MCF 10A (cell line): Measurements from ENCODE around the gene POU2F2. TPM values are rescaled to one million over a fixed set of nuclear protein-coding genes. Genes with fewer than 3 reads are reported as not detected.

Experiments used
- BruUV-seq: library from RNA; stranded (reverse); fragments of 400-500 nt; replicated peaks from 2 replicates; lab custom pipeline; 2021; lab: Mats Ljungman, UMichigan
- CTCF ChIA-PET: fragments of 300-600 bp; sonication (Branson Sonifier 250); formaldehyde crosslinking; extraction: SDS; loops from one replicate; lab custom pipeline; 2021; ENCODE audit warnings: antibody characterized with exemption, inconsistent platforms; lab: Yijun Ruan, JAX
- POLR2A ChIA-PET: fragments of 300-600, 350-650 bp; sonication (Branson Sonifier 250); formaldehyde crosslinking; extraction: SDS; loops from one replicate; lab custom pipeline; 2020; ENCODE audit warnings: antibody characterized with exemption, inconsistent platforms; lab: Yijun Ruan, JAX
- DNase-seq: peaks from one replicate; pipeline ENCODE4 v3.0.0-alpha.2; 2018; ENCODE audit not compliant: unreplicated experiment
- H3K27ac Mint-ChIP-seq: one replicate; pipeline ENCODE4 v1.8.0; 2022; ENCODE audit warnings: mild to moderate bottlenecking, low read depth, mixed read lengths; ENCODE audit not compliant: unreplicated experiment
- H3K27me3 Mint-ChIP-seq: one replicate; pipeline ENCODE4 v1.8.0; 2022; ENCODE audit warnings: mixed read lengths; ENCODE audit not compliant: insufficient read depth, unreplicated experiment
- H3K36me3 Mint-ChIP-seq: one replicate; pipeline ENCODE4 v1.8.0; 2022; ENCODE audit warnings: mild to moderate bottlenecking, moderate library complexity, mixed read lengths; ENCODE audit not compliant: insufficient read depth, unreplicated experiment
- H3K4me1 Mint-ChIP-seq: one replicate; pipeline ENCODE4 v1.8.0; 2022; ENCODE audit warnings: mixed read lengths; ENCODE audit not compliant: insufficient read depth, unreplicated experiment
- H3K4me3 Mint-ChIP-seq: one replicate; pipeline ENCODE4 v1.8.0; 2022; ENCODE audit warnings: mild to moderate bottlenecking, moderate library complexity, mixed read lengths; ENCODE audit not compliant: unreplicated experiment
- H3K9me3 Mint-ChIP-seq: one replicate; pipeline ENCODE4 v1.8.0; 2022; ENCODE audit warnings: mixed read lengths; ENCODE audit not compliant: unreplicated experiment
- intact Hi-C: fragments of 100-400 bp; cut with micrococcal nuclease; formaldehyde crosslinking; loops from 2 replicates; pipeline ENCODE4 v1.14.1; 2022
- total RNA-seq: library from RNA; stranded (reverse); gene quantifications from 2 replicates; pipeline ENCODE4 v1.2.3, GENCODE V29; 2022
- TF ChIP-seq, protein P1 (sequence below): fragments of 200-600 bp; IDR thresholded peaks from one replicate; pipeline ENCODE4 v1.8.0; 2022; ENCODE audit warnings: antibody characterized with exemption, mild to moderate bottlenecking; ENCODE audit not compliant: unreplicated experiment

POU2F2 gene
- total RNA-seq, 1 experiment from 2014 or later: 0.70 TPM

DNA sequence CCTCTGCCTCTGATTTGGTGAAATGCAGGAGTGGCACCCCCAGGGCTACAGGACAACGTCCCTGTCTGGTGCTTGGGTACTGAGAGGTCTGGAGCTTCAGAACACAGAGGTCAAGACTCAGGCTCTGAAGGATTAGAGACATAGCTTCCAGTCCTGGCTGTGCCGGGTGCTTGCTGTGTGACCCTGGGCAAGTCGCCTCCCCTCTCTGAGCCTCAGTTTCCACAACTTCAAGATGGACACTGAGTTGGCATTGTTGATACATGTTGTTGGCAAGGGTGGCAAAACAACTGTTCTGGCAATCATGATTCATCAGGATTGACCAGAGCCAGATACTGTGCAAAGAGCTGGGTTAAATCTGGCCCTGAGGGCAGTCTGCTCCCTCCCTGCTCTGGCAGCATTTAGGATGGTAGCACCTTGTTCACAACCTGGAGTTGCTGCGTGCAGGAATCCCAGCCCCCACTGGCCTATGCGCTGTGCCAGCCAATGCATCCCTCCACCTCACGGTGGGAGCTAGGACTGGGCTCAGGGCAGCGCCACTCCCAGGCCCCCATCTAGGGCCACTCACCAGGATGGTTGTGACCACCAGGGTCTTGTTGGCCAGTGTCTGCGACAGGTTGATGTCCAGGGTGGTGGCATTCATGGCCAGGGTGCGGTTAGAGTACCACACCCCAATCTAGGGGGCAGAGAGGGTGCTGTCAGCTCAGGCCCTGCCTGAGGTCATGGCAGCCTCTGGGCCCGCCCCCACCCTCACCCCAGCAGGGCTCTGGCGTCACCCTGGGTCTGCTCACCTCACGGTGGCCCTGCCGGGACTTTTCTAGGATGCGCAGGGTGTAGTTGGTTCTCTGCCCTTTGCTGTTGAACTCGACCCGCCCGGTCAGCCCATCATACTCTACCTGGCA is 79.0 kb downstream of the POU2F2 start:
- Mint-ChIP-seq H3K4me3 (no peak overlapping the region), H3K4me1 (peaks cover 31% of the 10 kb centered on the region), H3K9me3 (no peaks in the 10 kb centered on the region), H3K36me3 (no peaks in the 10 kb centered on the region), H3K27me3 (no peaks in the 10 kb centered on the region), H3K27ac (peak overlapping the region; percentile 39)
- intact Hi-C loops: no loop called here
- peak; percentile 85 for DNase-seq
- no TSS peak for BruUV-seq
- POLR2A ChIA-PET: interaction anchor here (0.8 to 4.2 kb wide), 8 partner anchors 19 to 344 kb away, joined by 3 to 32 read pairs (median 4); partner anchors contain the start of gene ZNF574
- CTCF ChIA-PET: interaction anchor here (0.5 to 1.5 kb wide), 8 partner anchors 18 to 1381 kb away, joined by 3 to 7 read pairs (median 3); no protein-coding TSS in a partner anchor
- TF ChIP-seq, protein P1, sequence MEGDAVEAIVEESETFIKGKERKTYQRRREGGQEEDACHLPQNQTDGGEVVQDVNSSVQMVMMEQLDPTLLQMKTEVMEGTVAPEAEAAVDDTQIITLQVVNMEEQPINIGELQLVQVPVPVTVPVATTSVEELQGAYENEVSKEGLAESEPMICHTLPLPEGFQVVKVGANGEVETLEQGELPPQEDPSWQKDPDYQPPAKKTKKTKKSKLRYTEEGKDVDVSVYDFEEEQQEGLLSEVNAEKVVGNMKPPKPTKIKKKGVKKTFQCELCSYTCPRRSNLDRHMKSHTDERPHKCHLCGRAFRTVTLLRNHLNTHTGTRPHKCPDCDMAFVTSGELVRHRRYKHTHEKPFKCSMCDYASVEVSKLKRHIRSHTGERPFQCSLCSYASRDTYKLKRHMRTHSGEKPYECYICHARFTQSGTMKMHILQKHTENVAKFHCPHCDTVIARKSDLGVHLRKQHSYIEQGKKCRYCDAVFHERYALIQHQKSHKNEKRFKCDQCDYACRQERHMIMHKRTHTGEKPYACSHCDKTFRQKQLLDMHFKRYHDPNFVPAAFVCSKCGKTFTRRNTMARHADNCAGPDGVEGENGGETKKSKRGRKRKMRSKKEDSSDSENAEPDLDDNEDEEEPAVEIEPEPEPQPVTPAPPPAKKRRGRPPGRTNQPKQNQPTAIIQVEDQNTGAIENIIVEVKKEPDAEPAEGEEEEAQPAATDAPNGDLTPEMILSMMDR: no peak

DNA sequence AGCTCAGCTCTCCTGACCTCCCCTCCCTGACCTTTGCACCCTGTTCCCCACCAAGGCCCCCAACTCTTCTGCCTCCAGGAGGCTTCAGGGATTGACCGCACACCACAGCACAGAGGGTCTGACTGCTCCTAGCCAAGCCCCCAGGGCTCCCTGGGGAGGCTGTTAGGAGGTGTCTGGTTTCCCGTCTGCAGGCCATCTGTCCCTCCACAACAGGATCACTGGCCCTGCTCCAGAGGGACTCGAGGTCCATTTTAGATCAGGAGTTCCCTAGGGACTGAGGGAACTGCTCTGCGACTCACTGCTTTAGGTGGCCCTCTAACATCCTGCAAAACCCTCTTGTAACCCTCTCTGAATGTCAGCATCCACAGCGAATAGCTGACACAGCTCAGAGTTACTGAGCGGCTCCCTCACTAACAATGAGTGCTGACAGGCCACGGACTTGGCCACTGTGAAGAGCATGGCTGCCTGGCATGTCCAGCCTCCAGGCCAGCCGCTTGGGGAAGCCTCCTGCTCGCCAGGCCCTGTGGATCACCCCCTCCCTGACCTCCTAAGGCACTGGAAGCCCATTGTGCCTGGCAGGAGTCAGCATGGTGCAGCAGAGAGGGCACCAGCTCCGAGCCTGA is 79.9 kb downstream of the POU2F2 start:
- Mint-ChIP-seq H3K27me3 (no peaks in the 10 kb centered on the region), H3K9me3 (no peaks in the 10 kb centered on the region), H3K4me3 (no peak overlapping the region), H3K27ac (peak overlapping the region; percentile 86), H3K36me3 (no peaks in the 10 kb centered on the region), H3K4me1 (peaks cover 31% of the 10 kb centered on the region)
- DNase-seq: no peak
- CTCF ChIA-PET: interaction anchor here (0.6 to 1.5 kb wide), 8 partner anchors 17 to 651 kb away, joined by 3 to 7 read pairs (median 4); no protein-coding TSS in a partner anchor
- intact Hi-C loops: no loop called here
- POLR2A ChIA-PET: interaction anchor here (0.6 to 4.2 kb wide), 12 partner anchors 8 to 1701 kb away, joined by 3 to 32 read pairs (median 4); partner anchors contain the start of genes RPS19 and ZNF574
- TF ChIP-seq, protein P1: no peak
- no TSS peak for BruUV-seq

DNA sequence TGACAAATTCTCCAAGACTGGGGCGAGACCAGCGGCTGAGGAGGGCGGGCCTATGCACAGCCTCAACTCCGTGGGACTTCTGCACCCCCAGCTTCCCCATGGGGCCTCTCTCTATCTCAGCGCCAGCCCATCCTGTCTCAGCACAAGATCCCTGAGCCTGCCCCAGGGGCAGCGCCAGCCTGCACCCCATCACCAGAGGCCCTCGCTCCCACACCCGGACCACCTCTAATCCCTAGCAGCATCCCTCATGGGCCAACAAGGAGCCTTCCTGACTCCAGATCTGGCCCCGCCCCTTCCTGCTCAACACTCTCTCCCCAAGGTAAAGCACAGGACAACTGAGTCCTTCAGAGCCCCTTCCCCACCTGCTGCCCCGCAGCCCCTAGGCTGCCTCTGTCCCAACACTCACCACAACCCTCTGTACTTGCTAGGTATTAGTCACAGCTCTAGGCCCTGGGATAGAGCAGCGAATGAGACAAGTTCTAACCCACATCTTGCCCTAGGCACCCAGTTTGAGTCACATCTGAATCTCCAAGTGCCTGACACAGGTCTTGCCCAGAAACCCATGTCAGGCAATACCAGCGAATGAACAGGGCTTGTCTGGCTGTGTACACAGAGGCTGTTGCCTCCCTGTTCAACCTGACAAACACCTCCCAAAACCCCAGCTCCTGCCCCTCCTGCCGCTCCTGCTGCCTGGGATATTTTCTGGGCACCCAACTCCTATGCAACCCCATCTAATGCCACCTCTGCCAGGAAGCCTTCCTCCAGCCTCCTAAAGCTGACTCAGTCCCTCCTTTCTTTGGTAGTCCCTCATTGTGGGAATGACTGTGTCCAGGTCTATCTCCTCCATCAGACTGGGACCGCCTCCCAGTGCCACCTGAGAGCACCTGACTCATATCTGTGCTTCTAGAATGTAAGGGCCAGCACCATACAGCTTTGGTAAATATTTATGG is 80.8 kb downstream of the POU2F2 start:
- H3K27ac Mint-ChIP-seq: peak overlapping the region; percentile 86

More for the DNA sequence above, 80.8 kb downstream of the POU2F2 start:
- no peaks in the 10 kb centered on the region for H3K36me3 Mint-ChIP-seq
- CTCF ChIA-PET: interaction anchor here (0.6 to 1.3 kb wide), 5 partner anchors 16 to 409 kb away, joined by 3 to 7 read pairs (median 4); no protein-coding TSS in a partner anchor
- H3K27me3 Mint-ChIP-seq: no peaks in the 10 kb centered on the region
- BruUV-seq: no TSS peak
- H3K4me1 Mint-ChIP-seq: peaks cover 31% of the 10 kb centered on the region
- intact Hi-C loops: loop anchor here (1.0 kb wide), 1 partner anchor 24 kb away; no protein-coding TSS in a partner anchor
- TF ChIP-seq, protein P1: no peak
- POLR2A ChIA-PET: interaction anchor here (0.6 to 4.2 kb wide), 15 partner anchors 9 to 1702 kb away, joined by 3 to 32 read pairs (median 3); partner anchors contain the start of genes RABAC1, RPS19 and ZNF574
- peak; percentile 97 for DNase-seq
- no peaks in the 10 kb centered on the region for H3K9me3 Mint-ChIP-seq
- H3K4me3 Mint-ChIP-seq: peak overlapping the region; percentile 1
